PC-3 (cell line): ENCODE data around the gene ASB18. TPM values are rescaled to one million over a fixed set of nuclear protein-coding genes. Genes with fewer than 3 reads are reported as not detected.

Source experiments
- ATAC-seq: fragments of 200-7000 bp; cut with Tn5 transposase; 2 replicates; pipeline ENCODE4 v1.9.1; 2020; ENCODE audit warnings: mild to moderate bottlenecking, moderate library complexity
- BruUV-seq: library from RNA; stranded (reverse); fragments of 400-500 nt; replicated peaks from 2 replicates; lab custom pipeline; 2021; lab: Mats Ljungman, UMichigan
- CTCF ChIA-PET: fragments of 300-600 bp; sonication (Branson Sonifier 250); formaldehyde crosslinking; loops from one replicate; lab custom pipeline; 2022; ENCODE audit warnings: antibody characterized with exemption; lab: Charles Lee
- POLR2A ChIA-PET: fragments of 300-600 bp; sonication (Branson Sonifier 250); formaldehyde crosslinking; loops from one replicate; lab custom pipeline; 2022; ENCODE audit warnings: antibody characterized with exemption; ENCODE audit not compliant: unreplicated experiment; lab: Charles Lee
- DNase-seq: peaks from one replicate; pipeline ENCODE4 v3.0.0-alpha.2; 2015
- H2AFZ ChIP-seq: fragments of 300-600 bp; sonication (generic); 2 replicates; pipeline ENCODE4 v1.6.0; 2016; ENCODE audit warnings: antibody characterized with exemption, low read length
- H3F3A ChIP-seq: fragments of 300-600 bp; sonication (generic); one replicate; pipeline ENCODE4 v1.6.0; 2017; ENCODE audit warnings: antibody characterized with exemption, low read length, control low read depth, mild to moderate bottlenecking; ENCODE audit not compliant: unreplicated experiment
- H3K27ac ChIP-seq: fragments of 300-600 bp; sonication (generic); 2 replicates; pipeline ENCODE4 v1.5.1; 2016; ENCODE audit warnings: mild to moderate bottlenecking, low read length
- H3K27me3 ChIP-seq: fragments of 300-600 bp; sonication (generic); 2 replicates; pipeline ENCODE4 v1.6.1; 2016; ENCODE audit warnings: low read length, mixed read lengths
- H3K36me3 ChIP-seq: fragments of 300-600 bp; sonication (generic); 2 replicates; pipeline ENCODE4 v1.6.1; 2016; ENCODE audit warnings: low read depth, mixed run types, low read length, mixed read lengths
- H3K4me1 ChIP-seq: fragments of 300-600 bp; sonication (generic); 2 replicates; pipeline ENCODE4 v1.5.1; 2016; ENCODE audit warnings: low read length; ENCODE audit not compliant: insufficient read depth
- H3K4me2 ChIP-seq: fragments of 300-600 bp; sonication (generic); 2 replicates; pipeline ENCODE4 v1.6.0; 2016; ENCODE audit warnings: low read length
- H3K4me3 ChIP-seq: fragments of 300-600 bp; sonication (generic); 2 replicates; pipeline ENCODE4 v1.5.1; 2016; ENCODE audit warnings: mild to moderate bottlenecking, low read length, mixed read lengths
- H3K79me2 ChIP-seq: fragments of 300-600 bp; sonication (generic); 2 replicates; pipeline ENCODE4 v1.6.1; 2017; ENCODE audit warnings: low read length, mixed read lengths
- H3K9ac ChIP-seq: fragments of 300-600 bp; sonication (generic); 2 replicates; pipeline ENCODE4 v1.6.0; 2016; ENCODE audit warnings: mild to moderate bottlenecking, low read length
- H3K9me2 ChIP-seq: fragments of 300-600 bp; sonication (generic); replicated peaks from 2 replicates; pipeline ENCODE4 v1.6.1; 2016; ENCODE audit warnings: mixed run types, low read length, mixed read lengths
- H3K9me3 ChIP-seq: fragments of 300-600 bp; sonication (generic); 2 replicates; pipeline ENCODE4 v1.6.1; 2016; ENCODE audit warnings: low read length, mixed read lengths
- H4K20me1 ChIP-seq: fragments of 300-600 bp; sonication (generic); 2 replicates; pipeline ENCODE4 v1.6.1; 2016; ENCODE audit warnings: low read length, mixed read lengths
- CTCF ChIP-seq: fragments of 300-600 bp; sonication (generic); conservative IDR thresholded peaks from 2 replicates; pipeline ENCODE4 v1.5.1; 2017; ENCODE audit warnings: antibody characterized with exemption, low read depth, mild to moderate bottlenecking, low read length
- EZH2 ChIP-seq: fragments of 300-600 bp; sonication (generic); IDR thresholded peaks from one replicate; pipeline ENCODE4 v1.6.1; 2017; ENCODE audit warnings: antibody characterized with exemption, mild to moderate bottlenecking, low read length; ENCODE audit not compliant: unreplicated experiment
- EZH2phosphoT487 ChIP-seq: fragments of 300-600 bp; sonication (generic); IDR thresholded peaks from 2 replicates; pipeline ENCODE4 v1.6.1; 2018; ENCODE audit warnings: mild to moderate bottlenecking, antibody characterized with exemption, low read length, borderline replicate concordance
- intact Hi-C: fragments of 100-400 bp; cut with micrococcal nuclease; formaldehyde crosslinking; loops from 2 replicates; pipeline ENCODE4 v1.9.0; 2023
- total RNA-seq: library from RNA; depleted of rRNA; stranded (reverse); fragments of >200 nt; gene quantifications from 2 replicates; pipeline ENCODE4 v1.2.3, GENCODE V29; 2014

The ASB18 gene
- total RNA-seq, 1 experiment from 2014 or later, result 0.15 TPM

- BruUV-seq, result no TSS peak
- CTCF ChIA-PET, result interaction anchor here (0.6 kb wide), 1 partner anchor 17 kb away, joined by 4 read pairs; no protein-coding TSS in a partner anchor
- Histone ChIP-seq H3K4me2 (no peak overlapping the region), H3K79me2 (peaks cover 19% of the 10 kb centered on the region), H3K4me3 (no peak overlapping the region), H3K9ac (no peak overlapping the region), H4K20me1 (no peaks in the 10 kb centered on the region), H3K36me3 (no peaks in the 10 kb centered on the region), H3K4me1 (peaks cover 13% of the 10 kb centered on the region), H3F3A (no peaks in the 10 kb centered on the region), H3K9me3 (no peaks in the 10 kb centered on the region), H3K9me2 (no peaks in the 10 kb centered on the region), H2AFZ (no peak overlapping the region), H3K27me3 (no peaks in the 10 kb centered on the region), H3K27ac (no peak overlapping the region)
- intact Hi-C loops, result no loop called here
- POLR2A ChIA-PET, result no interaction called here
- no peak for DNase-seq
- ATAC-seq, result no peak
- TF ChIP-seq CTCF (no peak), EZH2phosphoT487 (no peak), EZH2 (no peak)
These were observed 92.4 kb downstream of the ASB18 start for GRCh38 chr2:236171680-236172254.

DNA sequence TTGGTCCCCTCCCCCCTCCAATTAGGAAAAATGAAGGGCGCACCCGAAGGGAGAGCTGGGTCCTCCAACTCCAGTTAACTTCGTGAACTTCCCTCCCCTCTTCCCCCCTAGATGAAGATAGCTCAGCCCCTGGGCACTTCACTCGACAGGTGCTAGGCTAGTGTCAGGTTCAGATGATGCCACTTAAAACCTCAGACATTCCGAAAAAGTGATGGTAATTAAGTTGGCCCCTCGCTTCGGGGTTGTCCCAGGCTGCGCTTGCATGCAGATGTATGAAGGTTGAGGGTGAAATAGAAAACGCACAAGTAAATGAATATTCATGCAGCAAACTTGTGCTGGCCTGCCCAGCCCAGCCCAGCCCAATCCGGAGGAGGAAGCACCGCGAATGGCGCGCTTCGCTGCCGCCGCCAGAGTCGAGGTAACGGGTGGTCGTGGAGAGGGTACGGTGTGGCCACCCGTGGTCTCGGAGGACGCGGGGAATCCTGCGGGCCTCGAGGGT, 93.0 kb downstream of the ASB18 start:
- peaks cover 13% of the 10 kb centered on the region for H3K4me1 ChIP-seq
- ATAC-seq, result no peak
- no peak overlapping the region for H3K9ac ChIP-seq
- POLR2A ChIA-PET, result no interaction called here
- H3K79me2 ChIP-seq, result peaks cover 24% of the 10 kb centered on the region
- CTCF ChIA-PET, result interaction anchor here (0.6 kb wide), 1 partner anchor 17 kb away, joined by 4 read pairs; no protein-coding TSS in a partner anchor
- no peak for DNase-seq
- no peaks in the 10 kb centered on the region for H3F3A ChIP-seq
- no peak overlapping the region for H2AFZ ChIP-seq
- no TSS peak for BruUV-seq
- no peaks in the 10 kb centered on the region for H4K20me1 ChIP-seq
- no peaks in the 10 kb centered on the region for H3K9me3 ChIP-seq
- no peak overlapping the region for H3K4me2 ChIP-seq
- H3K36me3 ChIP-seq, result no peaks in the 10 kb centered on the region
- H3K27ac ChIP-seq, result no peak overlapping the region
- no peaks in the 10 kb centered on the region for H3K9me2 ChIP-seq
- H3K27me3 ChIP-seq, result no peaks in the 10 kb centered on the region
- no peak for TF ChIP-seq EZH2
- TF ChIP-seq EZH2phosphoT487, result no peak
- no peak for TF ChIP-seq CTCF
- intact Hi-C loops, result no loop called here
- no peak overlapping the region for H3K4me3 ChIP-seq

DNA sequence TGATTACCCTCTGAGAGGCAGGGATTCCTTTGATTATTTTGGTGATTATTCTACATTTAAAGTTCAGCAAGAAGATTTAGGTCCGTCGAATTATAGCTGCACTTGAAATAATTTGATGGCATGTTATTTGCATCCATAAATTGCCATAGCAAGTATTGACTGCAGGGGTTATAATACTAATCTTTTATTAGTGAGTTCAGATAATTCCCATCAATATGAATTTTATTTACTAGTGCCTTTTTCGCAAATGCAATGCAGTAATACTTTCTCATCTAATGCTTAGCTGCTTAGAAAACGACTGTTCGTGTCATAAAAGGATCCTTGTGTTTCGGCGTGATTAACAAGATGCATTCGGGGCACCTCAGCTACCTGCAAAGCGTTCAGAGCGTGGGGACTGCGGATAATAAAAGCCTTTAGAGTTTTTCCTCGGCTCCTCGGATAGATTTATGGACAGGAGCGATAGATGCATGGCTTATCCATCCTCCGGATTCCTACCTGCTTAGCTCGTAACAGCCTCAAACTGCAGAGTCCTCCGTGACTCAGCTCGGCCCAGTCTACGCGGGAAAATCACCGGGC, 93.5 kb downstream of the ASB18 start:
- ChIA-PET POLR2A (no interaction called here), CTCF (no interaction called here)
- H3K4me1 ChIP-seq, result peaks cover 12% of the 10 kb centered on the region
- no peak overlapping the region for H3K4me3 ChIP-seq
- H3K9me3 ChIP-seq, result no peaks in the 10 kb centered on the region
- no peaks in the 10 kb centered on the region for H3K36me3 ChIP-seq
- no peaks in the 10 kb centered on the region for H3F3A ChIP-seq
- H3K9ac ChIP-seq, result no peak overlapping the region
- no peak overlapping the region for H2AFZ ChIP-seq
- no peaks in the 10 kb centered on the region for H4K20me1 ChIP-seq
- no peak overlapping the region for H3K27ac ChIP-seq
- peaks cover 30% of the 10 kb centered on the region for H3K79me2 ChIP-seq
- BruUV-seq, result no TSS peak
- intact Hi-C loops, result no loop called here
- no peak for DNase-seq
- H3K4me2 ChIP-seq, result no peak overlapping the region
- H3K9me2 ChIP-seq, result no peaks in the 10 kb centered on the region
- no peaks in the 10 kb centered on the region for H3K27me3 ChIP-seq
- ATAC-seq, result no peak
- TF ChIP-seq EZH2phosphoT487 (no peak), CTCF (no peak), EZH2 (no peak)
